GM18499 (cell line): ENCODE data around the gene HOXB6.

Experiments
- ATAC-seq: cut with Tn5 transposase; IDR thresholded peaks from one replicate; pipeline ENCODE4 v1.9.1; 2021; ENCODE audit warnings: moderate number of reproducible peaks; ENCODE audit not compliant: insufficient read depth, unreplicated experiment

HOXB6 gene

GRCh38 chr17:48558057-48558830 is 46.5 kb downstream of the HOXB6 start:
- ATAC-seq: no peak

- ATAC-seq: no peak
These were observed 48.0 kb downstream of the HOXB6 start for GRCh38 chr17:48556576-48557401.

GRCh38 chr17:48556229-48556575 is 48.6 kb downstream of the HOXB6 start:
- ATAC-seq: no peak

GRCh38 chr17:48555258-48556228 is 49.2 kb downstream of the HOXB6 start:
- ATAC-seq: no peak

GRCh38 chr17:48554412-48555257 is 50.2 kb downstream of the HOXB6 start:
- ATAC-seq: no peak

GRCh38 chr17:48553826-48554225 is 51.0 kb downstream of the HOXB6 start:
- no peak for ATAC-seq

GRCh38 chr17:48553190-48553547 is 51.6 kb downstream of the HOXB6 start:
- ATAC-seq: no peak

GRCh38 chr17:48552466-48553189 is 52.2 kb downstream of the HOXB6 start:
- ATAC-seq: no peak

- no peak for ATAC-seq
These were observed 53.0 kb downstream of the HOXB6 start for GRCh38 chr17:48551596-48552465.

GRCh38 chr17:48551214-48551555 is 53.6 kb downstream of the HOXB6 start:
- ATAC-seq: no peak

GRCh38 chr17:48550502-48551213 is 54.1 kb downstream of the HOXB6 start:
- ATAC-seq: no peak

GRCh38 chr17:48549914-48550501 is 54.8 kb downstream of the HOXB6 start:
- no peak for ATAC-seq

GRCh38 chr17:48549281-48549630 is 55.5 kb downstream of the HOXB6 start:
- ATAC-seq: no peak

GRCh38 chr17:48548523-48549280 is 56.1 kb downstream of the HOXB6 start:
- no peak for ATAC-seq

GRCh38 chr17:48547808-48548522 is 56.8 kb downstream of the HOXB6 start:
- ATAC-seq: no peak
